HEK293 (cell line): ENCODE measurements around the gene TUBE1.

Source experiments
- AEBP2 ChIP-seq: fragments of 450-650 bp; formaldehyde crosslinking; IDR thresholded peaks from 2 replicates; pipeline ENCODE4 v1.5.1; 2016; ENCODE audit warnings: missing biosample characterization, missing genetic modification characterization, borderline replicate concordance
- HOXD13 ChIP-seq: sonication (generic); formaldehyde crosslinking; IDR thresholded peaks from 2 replicates; pipeline ENCODE4 v1.8.0; 2022; ENCODE audit warnings: missing genetic modification reagents, borderline replicate concordance
- KLF8 ChIP-seq: fragments of 450-650 bp; formaldehyde crosslinking; IDR thresholded peaks from 2 replicates; pipeline ENCODE4 v1.5.1; 2016; ENCODE audit warnings: missing biosample characterization, missing genetic modification characterization
- MZF1 ChIP-seq: fragments of 450-650 bp; formaldehyde crosslinking; IDR thresholded peaks from 2 replicates; pipeline ENCODE4 v1.5.1; 2017; ENCODE audit warnings: missing biosample characterization, missing genetic modification characterization, borderline replicate concordance
- PRDM1 ChIP-seq: fragments of 450-650 bp; formaldehyde crosslinking; IDR thresholded peaks from 2 replicates; pipeline ENCODE4; 2016; ENCODE audit warnings: missing biosample characterization, missing genetic modification characterization
- SALL2 ChIP-seq: fragments of 450-650 bp; formaldehyde crosslinking; IDR thresholded peaks from 2 replicates; pipeline ENCODE4 v1.5.0; 2017; ENCODE audit warnings: missing biosample characterization, mild to moderate bottlenecking, missing genetic modification characterization, borderline replicate concordance
- SCRT1 ChIP-seq: fragments of 450-650 bp; formaldehyde crosslinking; IDR thresholded peaks from 2 replicates; pipeline ENCODE4 v1.5.1; 2016; ENCODE audit warnings: missing biosample characterization, missing genetic modification characterization, borderline replicate concordance
- WT1 ChIP-seq: fragments of 450-650 bp; formaldehyde crosslinking; IDR thresholded peaks from 2 replicates; pipeline ENCODE4 v1.5.1; 2016; ENCODE audit warnings: missing biosample characterization, missing genetic modification characterization
- YY1 ChIP-seq: fragments of 450-650 bp; formaldehyde crosslinking; IDR thresholded peaks from 2 replicates; pipeline ENCODE4 v1.5.1; 2018; ENCODE audit warnings: missing biosample characterization, missing genetic modification characterization
- ZBTB21 ChIP-seq: fragments of 450-650 bp; formaldehyde crosslinking; IDR thresholded peaks from 2 replicates; pipeline ENCODE4 v1.5.1; 2017; ENCODE audit warnings: missing biosample characterization, missing genetic modification characterization
- ZBTB26 ChIP-seq: fragments of 450-650 bp; formaldehyde crosslinking; optimal IDR thresholded peaks from 2 replicates; pipeline ENCODE3; 2016; ENCODE audit warnings: missing biosample characterization, mild to moderate bottlenecking, missing genetic modification characterization
- ZFP37 ChIP-seq: fragments of 450-650 bp; formaldehyde crosslinking; IDR thresholded peaks from 2 replicates; pipeline ENCODE4 v1.5.1; 2016; ENCODE audit warnings: missing biosample characterization, missing genetic modification characterization
- ZNF133 ChIP-seq: fragments of 450-650 bp; formaldehyde crosslinking; IDR thresholded peaks from 2 replicates; pipeline ENCODE4 v1.5.1; 2016; ENCODE audit warnings: missing biosample characterization, missing genetic modification characterization
- ZNF138 ChIP-seq: fragments of 450-650 bp; formaldehyde crosslinking; IDR thresholded peaks from 2 replicates; pipeline ENCODE4 v1.5.1; 2016; ENCODE audit warnings: missing biosample characterization, missing genetic modification characterization, borderline replicate concordance
- ZNF266 ChIP-seq: fragments of 450-650 bp; formaldehyde crosslinking; IDR thresholded peaks from 2 replicates; pipeline ENCODE4 v1.5.1; 2016; ENCODE audit warnings: missing biosample characterization, missing genetic modification characterization, low read depth
- ZNF292 ChIP-seq: fragments of 450-650 bp; formaldehyde crosslinking; IDR thresholded peaks from 2 replicates; pipeline ENCODE4 v1.5.1; 2016; ENCODE audit warnings: low read depth, missing biosample characterization, missing genetic modification characterization, borderline replicate concordance
- ZNF324 ChIP-seq: fragments of 450-650 bp; formaldehyde crosslinking; IDR thresholded peaks from 2 replicates; pipeline ENCODE4 v1.5.1; 2016; ENCODE audit warnings: missing biosample characterization, missing genetic modification characterization
- ZNF501 ChIP-seq: fragments of 450-650 bp; formaldehyde crosslinking; IDR thresholded peaks from 2 replicates; pipeline ENCODE4 v1.5.1; 2016; ENCODE audit warnings: missing biosample characterization, missing genetic modification characterization
- ZNF513 ChIP-seq: fragments of 450-650 bp; IDR thresholded peaks from 2 replicates; pipeline ENCODE4 v1.5.1; 2018; ENCODE audit warnings: missing biosample characterization, missing genetic modification characterization
- ZNF549 ChIP-seq: fragments of 450-650 bp; IDR thresholded peaks from 2 replicates; pipeline ENCODE4 v1.5.1; 2018; ENCODE audit warnings: missing biosample characterization, missing genetic modification characterization, mild to moderate bottlenecking, inconsistent platforms, moderate library complexity
- ZNF558 ChIP-seq: fragments of 450-650 bp; formaldehyde crosslinking; IDR thresholded peaks from 2 replicates; pipeline ENCODE4 v1.5.1; 2016; ENCODE audit warnings: missing biosample characterization, missing genetic modification characterization
- ZNF596 ChIP-seq: fragments of 450-650 bp; IDR thresholded peaks from 2 replicates; pipeline ENCODE4 v1.5.0; 2018; ENCODE audit warnings: missing biosample characterization, mild to moderate bottlenecking, missing genetic modification characterization, moderate library complexity
- ZNF654 ChIP-seq: fragments of 450-650 bp; formaldehyde crosslinking; IDR thresholded peaks from 2 replicates; pipeline ENCODE4 v1.5.1; 2016; ENCODE audit warnings: low read depth, missing biosample characterization, missing genetic modification characterization
- TF ChIP-seq, protein P1 (sequence below): fragments of 450-650 bp; formaldehyde crosslinking; IDR thresholded peaks from 2 replicates; pipeline ENCODE4 v1.5.1; 2016; ENCODE audit warnings: missing biosample characterization, missing genetic modification characterization
- TF ChIP-seq, protein P2 (sequence below): fragments of 450-650 bp; formaldehyde crosslinking; IDR thresholded peaks from 2 replicates; pipeline ENCODE4 v1.5.1; 2016; ENCODE audit warnings: missing biosample characterization, missing genetic modification characterization
- TF ChIP-seq, protein P3 (sequence below): fragments of 450-650 bp; formaldehyde crosslinking; IDR thresholded peaks from 2 replicates; pipeline ENCODE4 v1.5.1; 2016; ENCODE audit warnings: missing biosample characterization, missing genetic modification characterization, low read depth
- TF ChIP-seq, protein P4 (sequence below): fragments of 450-650 bp; formaldehyde crosslinking; IDR thresholded peaks from 2 replicates; pipeline ENCODE4 v1.5.1; 2017; ENCODE audit warnings: missing biosample characterization, missing genetic modification characterization

TUBE1 gene

DNA sequence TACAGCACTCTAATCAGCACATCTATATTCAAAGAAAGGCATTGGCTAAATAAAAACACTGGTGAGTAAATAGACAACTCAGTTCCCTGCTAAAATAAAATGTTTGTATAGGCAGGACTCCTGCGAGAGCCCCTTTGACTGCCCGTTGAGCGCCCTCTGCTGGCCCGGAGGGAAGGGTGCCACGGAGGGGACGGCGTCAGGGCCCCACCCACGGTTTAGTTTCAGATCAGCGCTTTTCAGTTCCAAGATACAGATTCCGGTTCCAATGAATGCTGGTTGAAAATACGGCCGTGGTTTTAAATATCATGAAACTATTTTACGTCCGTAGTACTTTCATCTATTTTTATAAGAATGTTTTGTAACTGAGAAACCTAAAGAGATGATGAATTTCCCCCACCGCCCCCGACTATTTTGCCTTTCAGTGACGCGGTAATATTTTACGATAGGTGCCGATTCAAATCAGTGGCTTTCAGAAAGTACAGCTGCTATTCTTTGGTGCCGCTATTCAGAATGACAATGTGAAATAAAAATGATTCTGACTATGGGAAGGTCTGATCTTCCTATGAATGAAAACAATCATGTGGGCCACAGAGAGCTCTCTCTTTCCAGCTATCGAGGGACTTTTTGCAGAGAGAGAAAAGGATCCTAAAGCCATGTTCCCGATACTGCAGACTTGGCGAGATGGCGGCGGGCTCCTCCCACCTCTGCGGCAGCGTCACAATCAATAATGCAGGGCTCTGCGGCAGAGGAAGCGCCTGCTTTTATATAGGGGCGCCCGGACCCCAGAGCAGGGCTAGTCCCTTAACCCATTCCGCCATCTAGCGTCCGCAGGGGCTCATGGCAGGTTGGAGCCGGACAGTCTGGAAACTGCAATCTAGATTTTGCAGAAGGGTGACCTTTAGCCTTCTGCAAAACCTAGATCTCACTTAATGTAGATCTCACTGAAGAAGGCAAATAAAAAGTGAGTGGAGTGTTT is 44.0 kb downstream of the TUBE1 start (continued):
- no peak for TF ChIP-seq AEBP2 (tag by site-specific recombination)
- 0 out of 2 replicates have a peak, but pooled peaks have one; percentile 16 for TF ChIP-seq ZFP37
- TF ChIP-seq, protein P1, sequence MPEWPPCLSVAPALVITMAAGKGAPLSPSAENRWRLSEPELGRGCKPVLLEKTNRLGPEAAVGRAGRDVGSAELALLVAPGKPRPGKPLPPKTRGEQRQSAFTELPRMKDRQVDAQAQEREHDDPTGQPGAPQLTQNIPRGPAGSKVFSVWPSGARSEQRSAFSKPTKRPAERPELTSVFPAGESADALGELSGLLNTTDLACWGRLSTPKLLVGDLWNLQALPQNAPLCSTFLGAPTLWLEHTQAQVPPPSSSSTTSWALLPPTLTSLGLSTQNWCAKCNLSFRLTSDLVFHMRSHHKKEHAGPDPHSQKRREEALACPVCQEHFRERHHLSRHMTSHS (tag by site-specific recombination) = no peak
- TF ChIP-seq ZNF133 (tag by site-specific recombination) = no peak
- TF ChIP-seq, protein P2, sequence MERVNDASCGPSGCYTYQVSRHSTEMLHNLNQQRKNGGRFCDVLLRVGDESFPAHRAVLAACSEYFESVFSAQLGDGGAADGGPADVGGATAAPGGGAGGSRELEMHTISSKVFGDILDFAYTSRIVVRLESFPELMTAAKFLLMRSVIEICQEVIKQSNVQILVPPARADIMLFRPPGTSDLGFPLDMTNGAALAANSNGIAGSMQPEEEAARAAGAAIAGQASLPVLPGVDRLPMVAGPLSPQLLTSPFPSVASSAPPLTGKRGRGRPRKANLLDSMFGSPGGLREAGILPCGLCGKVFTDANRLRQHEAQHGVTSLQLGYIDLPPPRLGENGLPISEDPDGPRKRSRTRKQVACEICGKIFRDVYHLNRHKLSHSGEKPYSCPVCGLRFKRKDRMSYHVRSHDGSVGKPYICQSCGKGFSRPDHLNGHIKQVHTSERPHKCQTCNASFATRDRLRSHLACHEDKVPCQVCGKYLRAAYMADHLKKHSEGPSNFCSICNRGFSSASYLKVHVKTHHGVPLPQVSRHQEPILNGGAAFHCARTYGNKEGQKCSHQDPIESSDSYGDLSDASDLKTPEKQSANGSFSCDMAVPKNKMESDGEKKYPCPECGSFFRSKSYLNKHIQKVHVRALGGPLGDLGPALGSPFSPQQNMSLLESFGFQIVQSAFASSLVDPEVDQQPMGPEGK (tag by site-specific recombination) = peak; percentile 78
- TF ChIP-seq, protein P3, sequence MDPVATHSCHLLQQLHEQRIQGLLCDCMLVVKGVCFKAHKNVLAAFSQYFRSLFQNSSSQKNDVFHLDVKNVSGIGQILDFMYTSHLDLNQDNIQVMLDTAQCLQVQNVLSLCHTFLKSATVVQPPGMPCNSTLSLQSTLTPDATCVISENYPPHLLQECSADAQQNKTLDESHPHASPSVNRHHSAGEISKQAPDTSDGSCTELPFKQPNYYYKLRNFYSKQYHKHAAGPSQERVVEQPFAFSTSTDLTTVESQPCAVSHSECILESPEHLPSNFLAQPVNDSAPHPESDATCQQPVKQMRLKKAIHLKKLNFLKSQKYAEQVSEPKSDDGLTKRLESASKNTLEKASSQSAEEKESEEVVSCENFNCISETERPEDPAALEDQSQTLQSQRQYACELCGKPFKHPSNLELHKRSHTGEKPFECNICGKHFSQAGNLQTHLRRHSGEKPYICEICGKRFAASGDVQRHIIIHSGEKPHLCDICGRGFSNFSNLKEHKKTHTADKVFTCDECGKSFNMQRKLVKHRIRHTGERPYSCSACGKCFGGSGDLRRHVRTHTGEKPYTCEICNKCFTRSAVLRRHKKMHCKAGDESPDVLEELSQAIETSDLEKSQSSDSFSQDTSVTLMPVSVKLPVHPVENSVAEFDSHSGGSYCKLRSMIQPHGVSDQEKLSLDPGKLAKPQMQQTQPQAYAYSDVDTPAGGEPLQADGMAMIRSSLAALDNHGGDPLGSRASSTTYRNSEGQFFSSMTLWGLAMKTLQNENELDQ (tag by site-specific recombination) = no peak
- TF ChIP-seq ZNF292 (tag by site-specific recombination) = no peak
- no peak for TF ChIP-seq ZBTB26 (tag by site-specific recombination)
- 0 out of 2 replicates have a peak, but pooled peaks have one; percentile 24 for TF ChIP-seq ZNF596
- TF ChIP-seq ZNF549 (tag by site-specific recombination) = no peak
- TF ChIP-seq, protein P4, sequence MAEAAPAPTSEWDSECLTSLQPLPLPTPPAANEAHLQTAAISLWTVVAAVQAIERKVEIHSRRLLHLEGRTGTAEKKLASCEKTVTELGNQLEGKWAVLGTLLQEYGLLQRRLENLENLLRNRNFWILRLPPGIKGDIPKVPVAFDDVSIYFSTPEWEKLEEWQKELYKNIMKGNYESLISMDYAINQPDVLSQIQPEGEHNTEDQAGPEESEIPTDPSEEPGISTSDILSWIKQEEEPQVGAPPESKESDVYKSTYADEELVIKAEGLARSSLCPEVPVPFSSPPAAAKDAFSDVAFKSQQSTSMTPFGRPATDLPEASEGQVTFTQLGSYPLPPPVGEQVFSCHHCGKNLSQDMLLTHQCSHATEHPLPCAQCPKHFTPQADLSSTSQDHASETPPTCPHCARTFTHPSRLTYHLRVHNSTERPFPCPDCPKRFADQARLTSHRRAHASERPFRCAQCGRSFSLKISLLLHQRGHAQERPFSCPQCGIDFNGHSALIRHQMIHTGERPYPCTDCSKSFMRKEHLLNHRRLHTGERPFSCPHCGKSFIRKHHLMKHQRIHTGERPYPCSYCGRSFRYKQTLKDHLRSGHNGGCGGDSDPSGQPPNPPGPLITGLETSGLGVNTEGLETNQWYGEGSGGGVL (tag by site-specific recombination) = no peak
- 0 out of 2 replicates have a peak, but pooled peaks have one; percentile 1 for TF ChIP-seq ZNF324 (tag by site-specific recombination)
- TF ChIP-seq ZNF513 = no peak
- TF ChIP-seq MZF1 (tag by site-specific recombination) = no peak
- peak; percentile 99 for TF ChIP-seq ZNF654
- TF ChIP-seq HOXD13 (CRISPR knock-in tag) = no peak
- TF ChIP-seq ZNF501 (tag by site-specific recombination) = no peak
- TF ChIP-seq SALL2 (tag by site-specific recombination) = no peak
- peak; percentile 27 for TF ChIP-seq KLF8 (tag by site-specific recombination)
- TF ChIP-seq SCRT1 = no peak
- TF ChIP-seq ZBTB21 = no peak
- TF ChIP-seq ZNF558 (tag by site-specific recombination) = 0 out of 2 replicates have a peak, but pooled peaks have one; percentile 7
- TF ChIP-seq ZNF138 = no peak
- no peak for TF ChIP-seq WT1
- TF ChIP-seq ZNF266 = no peak
- no peak for TF ChIP-seq PRDM1
- peak; percentile 39 for TF ChIP-seq YY1
